GM23338 (cell line): ENCODE measurements around the gene TYRP1. TPM values are rescaled to one million over a fixed set of nuclear protein-coding genes. Genes with fewer than 3 reads are reported as not detected.

Experiments
- ATAC-seq: fragments of 200-7000 bp; cut with Tn5 transposase; 3 replicates; pipeline ENCODE4 v1.9.1; 2020
- DNase-seq: peaks from one replicate; pipeline ENCODE4 v3.0.0-alpha.2; 2015; ENCODE audit warnings: low spot score
- H2AFZ ChIP-seq: fragments of 200-600 bp; sonication (generic); 2 replicates; pipeline ENCODE4 v1.8.0; 2016; ENCODE audit warnings: antibody characterized with exemption, mild to moderate bottlenecking, moderate library complexity
- H3F3A ChIP-seq: fragments of 200-600 bp; sonication (generic); replicated peaks from 2 replicates; pipeline ENCODE4 v1.8.0; 2017; ENCODE audit warnings: antibody characterized with exemption, mixed run types, low read depth
- H3K27ac ChIP-seq: fragments of 200-600 bp; sonication (generic); 2 replicates; pipeline ENCODE4 v1.6.1; 2016; ENCODE audit warnings: low read depth
- H3K27me3 ChIP-seq: fragments of 200-600 bp; sonication (generic); 2 replicates; pipeline ENCODE4 v1.8.0; 2016; ENCODE audit warnings: mild to moderate bottlenecking, mixed run types, moderate library complexity; ENCODE audit not compliant: insufficient read depth
- H3K36me3 ChIP-seq: fragments of 200-600 bp; sonication (generic); 2 replicates; pipeline ENCODE4 v1.8.0; 2016; ENCODE audit warnings: mild to moderate bottlenecking; ENCODE audit not compliant: insufficient read depth
- H3K4me1 ChIP-seq: fragments of 200-600 bp; sonication (generic); 2 replicates; pipeline ENCODE4 v1.8.0; 2016; ENCODE audit warnings: mild to moderate bottlenecking, moderate library complexity; ENCODE audit not compliant: insufficient read depth
- H3K4me2 ChIP-seq: fragments of 200-600 bp; sonication (generic); 2 replicates; pipeline ENCODE4 v1.7.1; 2017; ENCODE audit warnings: mixed run types
- H3K4me3 ChIP-seq: fragments of 200-600 bp; sonication (generic); 2 replicates; pipeline ENCODE4 v1.6.1; 2016; ENCODE audit warnings: mixed run types
- H3K79me2 ChIP-seq: fragments of 200-600 bp; sonication (generic); replicated peaks from 2 replicates; pipeline ENCODE4 v1.8.0; 2017; ENCODE audit warnings: mild to moderate bottlenecking; ENCODE audit not compliant: insufficient read depth
- H3K9me2 ChIP-seq: fragments of 200-600 bp; sonication (generic); 2 replicates; pipeline ENCODE4 v1.8.0; 2017; ENCODE audit not compliant: insufficient read depth
- H4K20me1 ChIP-seq: fragments of 200-600 bp; sonication (generic); replicated peaks from 2 replicates; pipeline ENCODE4 v1.8.0; 2017; ENCODE audit warnings: mild to moderate bottlenecking; ENCODE audit not compliant: insufficient read depth
- H3K27ac Mint-ChIP-seq: 2 replicates; pipeline ENCODE4 v1.8.0; 2020; ENCODE audit warnings: inconsistent platforms, mild to moderate bottlenecking, moderate library complexity, mixed read lengths
- H3K27me3 Mint-ChIP-seq: 3 replicates; pipeline ENCODE4 v1.8.0; 2022; ENCODE audit warnings: low read depth, mild to moderate bottlenecking, moderate library complexity, mixed read lengths, inconsistent platforms; ENCODE audit not compliant: insufficient read depth, poor library complexity
- H3K36me3 Mint-ChIP-seq: 3 replicates; pipeline ENCODE4 v1.8.0; 2021; ENCODE audit warnings: low read depth, mild to moderate bottlenecking, inconsistent platforms, moderate library complexity, mixed read lengths
- H3K4me1 Mint-ChIP-seq: 3 replicates; pipeline ENCODE4 v1.8.0; 2020; ENCODE audit warnings: mild to moderate bottlenecking, inconsistent platforms, mixed read lengths
- H3K4me3 Mint-ChIP-seq: 3 replicates; pipeline ENCODE4 v1.8.0; 2021; ENCODE audit warnings: moderate library complexity, mild to moderate bottlenecking, inconsistent platforms, mixed read lengths
- H3K9me3 Mint-ChIP-seq: 3 replicates; pipeline ENCODE4 v1.8.0; 2020; ENCODE audit warnings: moderate library complexity, mild to moderate bottlenecking, inconsistent platforms, mixed read lengths
- EZH2phosphoT487 ChIP-seq: fragments of 200-600 bp; sonication (generic); IDR thresholded peaks from one replicate; pipeline ENCODE4 v1.8.1; 2018; ENCODE audit warnings: antibody characterized with exemption; ENCODE audit not compliant: unreplicated experiment
- NANOG ChIP-seq: IDR thresholded peaks from 2 replicates; pipeline ENCODE4 v1.6.1; 2016; ENCODE audit warnings: antibody characterized with exemption, borderline replicate concordance
- REST ChIP-seq: IDR thresholded peaks from one replicate; pipeline ENCODE4 v1.6.1; 2018; ENCODE audit warnings: antibody characterized with exemption; ENCODE audit not compliant: unreplicated experiment
- polyA plus RNA-seq: library from polyadenylated mRNA; unstranded; fragments of >200 nt; fragmentation: Nextera tagmentation; extraction: Ambion mirVana; gene quantifications from 2 replicates; pipeline ENCODE4 v1.2.1, GENCODE V29; 2016
- total RNA-seq: library from RNA; depleted of rRNA; stranded (reverse); fragments of >200 nt; shearing (Covaris generic); gene quantifications from 2 replicates; pipeline ENCODE4 v1.2.3, GENCODE V29; 2014
- TF ChIP-seq, protein P1 (sequence below): IDR thresholded peaks from 2 replicates; pipeline ENCODE4 v1.6.1; 2016; ENCODE audit warnings: antibody characterized with exemption
- TF ChIP-seq, protein P2 (sequence below), 2 experiments: fragments of 200-600 bp in 1 of 2; sonication (generic) in 1 of 2; conservative IDR thresholded peaks; 2 replicates each; pipeline versions ENCODE4 v1.5.1 to v1.6.1; 2016 to 2017; ENCODE audit warnings: antibody characterized with exemption in 2 of 2, low read depth in 2 of 2, mild to moderate bottlenecking in 2 of 2, moderate library complexity in 1 of 2

Gene TYRP1
- total and polyA plus RNA-seq, 2 experiments from 2014 or later, result not detected

DNA sequence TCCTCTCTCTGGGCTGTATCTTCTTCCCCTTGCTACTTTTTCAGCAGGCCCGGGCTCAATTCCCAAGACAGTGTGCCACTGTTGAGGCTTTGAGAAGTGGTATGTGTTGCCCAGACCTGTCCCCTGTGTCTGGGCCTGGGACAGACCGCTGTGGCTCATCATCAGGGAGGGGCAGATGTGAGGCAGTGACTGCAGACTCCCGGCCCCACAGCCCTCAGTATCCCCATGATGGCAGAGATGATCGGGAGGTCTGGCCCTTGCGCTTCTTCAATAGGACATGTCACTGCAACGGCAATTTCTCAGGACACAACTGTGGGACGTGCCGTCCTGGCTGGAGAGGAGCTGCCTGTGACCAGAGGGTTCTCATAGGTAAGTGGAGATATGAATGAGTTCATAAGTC, 828 bp downstream of the TYRP1 start (continued):
- TF ChIP-seq, protein P1, sequence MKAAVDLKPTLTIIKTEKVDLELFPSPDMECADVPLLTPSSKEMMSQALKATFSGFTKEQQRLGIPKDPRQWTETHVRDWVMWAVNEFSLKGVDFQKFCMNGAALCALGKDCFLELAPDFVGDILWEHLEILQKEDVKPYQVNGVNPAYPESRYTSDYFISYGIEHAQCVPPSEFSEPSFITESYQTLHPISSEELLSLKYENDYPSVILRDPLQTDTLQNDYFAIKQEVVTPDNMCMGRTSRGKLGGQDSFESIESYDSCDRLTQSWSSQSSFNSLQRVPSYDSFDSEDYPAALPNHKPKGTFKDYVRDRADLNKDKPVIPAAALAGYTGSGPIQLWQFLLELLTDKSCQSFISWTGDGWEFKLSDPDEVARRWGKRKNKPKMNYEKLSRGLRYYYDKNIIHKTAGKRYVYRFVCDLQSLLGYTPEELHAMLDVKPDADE, result no peak
- no peak for TF ChIP-seq EZH2phosphoT487

DNA sequence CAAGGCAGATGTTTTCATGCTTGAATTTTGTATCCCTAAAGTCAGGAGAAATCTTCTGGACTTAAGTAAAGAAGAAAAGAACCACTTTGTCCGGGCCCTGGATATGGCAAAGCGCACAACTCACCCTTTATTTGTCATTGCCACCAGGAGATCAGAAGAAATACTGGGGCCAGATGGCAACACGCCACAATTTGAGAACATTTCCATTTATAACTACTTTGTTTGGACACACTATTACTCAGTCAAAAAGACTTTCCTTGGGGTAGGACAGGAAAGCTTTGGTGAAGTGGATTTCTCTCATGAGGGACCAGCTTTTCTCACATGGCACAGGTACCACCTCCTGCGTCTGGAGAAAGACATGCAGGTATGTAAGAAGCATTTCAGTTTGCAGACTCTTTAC, 2.3 kb downstream of the TYRP1 start:
- Mint-ChIP-seq H3K4me3 (no peak overlapping the region), H3K9me3 (no peaks in the 10 kb centered on the region), H3K27me3 (no peaks in the 10 kb centered on the region), H3K27ac (no peak overlapping the region), H3K4me1 (peaks cover 10% of the 10 kb centered on the region; the same call in 2 of the 3 replicates), H3K36me3 (no peaks in the 10 kb centered on the region)
- no peaks in the 10 kb centered on the region for H3K27me3 ChIP-seq
- no peak overlapping the region for H3K27ac ChIP-seq
- no peak for TF ChIP-seq REST
- no peak for TF ChIP-seq NANOG
- TF ChIP-seq, protein P2, sequence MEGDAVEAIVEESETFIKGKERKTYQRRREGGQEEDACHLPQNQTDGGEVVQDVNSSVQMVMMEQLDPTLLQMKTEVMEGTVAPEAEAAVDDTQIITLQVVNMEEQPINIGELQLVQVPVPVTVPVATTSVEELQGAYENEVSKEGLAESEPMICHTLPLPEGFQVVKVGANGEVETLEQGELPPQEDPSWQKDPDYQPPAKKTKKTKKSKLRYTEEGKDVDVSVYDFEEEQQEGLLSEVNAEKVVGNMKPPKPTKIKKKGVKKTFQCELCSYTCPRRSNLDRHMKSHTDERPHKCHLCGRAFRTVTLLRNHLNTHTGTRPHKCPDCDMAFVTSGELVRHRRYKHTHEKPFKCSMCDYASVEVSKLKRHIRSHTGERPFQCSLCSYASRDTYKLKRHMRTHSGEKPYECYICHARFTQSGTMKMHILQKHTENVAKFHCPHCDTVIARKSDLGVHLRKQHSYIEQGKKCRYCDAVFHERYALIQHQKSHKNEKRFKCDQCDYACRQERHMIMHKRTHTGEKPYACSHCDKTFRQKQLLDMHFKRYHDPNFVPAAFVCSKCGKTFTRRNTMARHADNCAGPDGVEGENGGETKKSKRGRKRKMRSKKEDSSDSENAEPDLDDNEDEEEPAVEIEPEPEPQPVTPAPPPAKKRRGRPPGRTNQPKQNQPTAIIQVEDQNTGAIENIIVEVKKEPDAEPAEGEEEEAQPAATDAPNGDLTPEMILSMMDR (conservative IDR thresholded peaks at IDR 0.05; ENCODE audit: low read depth in 2 of 2), result no peak
- no peak overlapping the region for H3K4me3 ChIP-seq
- DNase-seq (no peak), ATAC-seq (no peak)
- peak overlapping the region; percentile 24; the same call in 1 of the 2 replicates for H2AFZ ChIP-seq
- no peaks in the 10 kb centered on the region for H3K9me2 ChIP-seq
- H3F3A ChIP-seq, result no peaks in the 10 kb centered on the region
- H3K79me2 ChIP-seq, result no peaks in the 10 kb centered on the region
- no peaks in the 10 kb centered on the region for H4K20me1 ChIP-seq
- no peaks in the 10 kb centered on the region for H3K36me3 ChIP-seq
- no peak overlapping the region for H3K4me2 ChIP-seq
- H3K4me1 ChIP-seq, result peaks cover 6% of the 10 kb centered on the region; the same call in 1 of the 2 replicates

GRCh38 chr9:12696931-12697622, 3.9 kb downstream of the TYRP1 start:
- H3K79me2 ChIP-seq, result no peaks in the 10 kb centered on the region
- no peaks in the 10 kb centered on the region for H4K20me1 ChIP-seq
- Mint-ChIP-seq H3K4me3 (no peak overlapping the region), H3K9me3 (no peaks in the 10 kb centered on the region), H3K27me3 (no peaks in the 10 kb centered on the region), H3K4me1 (peaks cover 10% of the 10 kb centered on the region; the same call in 2 of the 3 replicates), H3K36me3 (no peaks in the 10 kb centered on the region), H3K27ac (no peak overlapping the region)
- H3K4me2 ChIP-seq, result no peak overlapping the region
- ATAC-seq (no peak), DNase-seq (no peak)
- no peak overlapping the region for H2AFZ ChIP-seq
- no peak overlapping the region for H3K4me3 ChIP-seq
- no peaks in the 10 kb centered on the region for H3F3A ChIP-seq
- no peaks in the 10 kb centered on the region for H3K9me2 ChIP-seq
- no peaks in the 10 kb centered on the region for H3K27me3 ChIP-seq
- peaks cover 6% of the 10 kb centered on the region; the same call in 1 of the 2 replicates for H3K4me1 ChIP-seq
- H3K36me3 ChIP-seq, result no peaks in the 10 kb centered on the region
- H3K27ac ChIP-seq, result no peak overlapping the region
- TF ChIP-seq, protein P1, result no peak
- TF ChIP-seq REST, result no peak
